Gastroesophageal sphincter (tissue), 4 donors: ENCODE data around the gene PRR12. TPM values are rescaled to one million over a fixed set of nuclear protein-coding genes. Genes with fewer than 3 reads are reported as not detected.
A peak's percentile ranks its signal among the peaks of the same experiment; 100 is the strongest.

Experiments
- ATAC-seq: fragments of 150-250 bp; one replicate; pipeline ENCODE4 v1.9.1; 2016; ENCODE audit warnings: mild to moderate bottlenecking, moderate library complexity
- H3K27ac ChIP-seq, 4 donors: fragments of 200-600 bp; sonication (generic) in 3 of 4; 1 replicate in 3 of 4; 2 replicates in 1 of 4; pipeline ENCODE4 v1.5.1; 2016 to 2019
- H3K27me3 ChIP-seq: fragments of 200-600 bp; sonication (generic); one replicate; pipeline ENCODE4 v1.5.1; 2019
- H3K36me3 ChIP-seq, 2 donors: fragments of 200-600 bp; sonication (generic); one replicate each; pipeline ENCODE4 v1.5.1; 2019; ENCODE audit warnings: control low read depth in 1 of 2
- H3K4me1 ChIP-seq, 3 donors: fragments of 200-600 bp; sonication (generic); 1 replicate in 2 of 3; 2 replicates in 1 of 3; pipeline ENCODE4 v1.5.1; 2016 to 2019; ENCODE audit warnings: control low read depth in 2 of 3
- H3K4me3 ChIP-seq, 2 donors: fragments of 200-600 bp; sonication (generic); one replicate each; pipeline ENCODE4 v1.5.1; 2019; ENCODE audit warnings: mild to moderate bottlenecking in 1 of 2, moderate library complexity in 1 of 2
- H3K9me3 ChIP-seq, 3 donors: fragments of 200-600 bp; sonication (generic); one replicate each; pipeline ENCODE4 v1.5.1; 2017 to 2019; ENCODE audit warnings: control low read depth in 2 of 3
- CTCF ChIP-seq, 4 experiments: fragments of 200-600 bp in 2 of 4; fragments of 450-650 bp in 2 of 4; sonication (generic) in 1 of 4; IDR thresholded peaks; one replicate each; pipeline ENCODE4 v1.5.1; 2017 to 2019; ENCODE audit warnings: antibody characterized with exemption in 4 of 4, mild to moderate bottlenecking in 2 of 4, moderate library complexity in 2 of 4
- EP300 ChIP-seq: sonication (generic); formaldehyde crosslinking; IDR thresholded peaks from one replicate; pipeline ENCODE4 v1.6.1; 2017; ENCODE audit warnings: antibody characterized with exemption, mild to moderate bottlenecking
- POLR2A ChIP-seq, 2 donors: fragments of 450-650 bp; IDR thresholded peaks; one replicate each; pipeline ENCODE4 v1.6.1; 2017; ENCODE audit warnings: antibody characterized with exemption in 2 of 2, mild to moderate bottlenecking in 2 of 2, moderate library complexity in 1 of 2
- POLR2AphosphoS5 ChIP-seq: sonication (generic); formaldehyde crosslinking; IDR thresholded peaks from one replicate; pipeline ENCODE4 v1.6.1; 2017; ENCODE audit warnings: antibody characterized with exemption
- WGBS, 2 donors: methylation state at CpG; one replicate each; pipeline ENCODE4 v1.1.5; 2018; ENCODE audit warnings: low coverage in 1 of 2; 5-methylcytosine and 5-hydroxymethylcytosine counted together
- total RNA-seq, 4 donors: library from RNA; depleted of rRNA; stranded (reverse); fragments of >200 nt; gene quantifications; one replicate each; pipeline ENCODE4 v1.1.0, GENCODE V29; 2016

PRR12 gene
- total RNA-seq, 4 donors from 2014 or later: 9.3 to 24.1 (median 14.8) TPM

DNA sequence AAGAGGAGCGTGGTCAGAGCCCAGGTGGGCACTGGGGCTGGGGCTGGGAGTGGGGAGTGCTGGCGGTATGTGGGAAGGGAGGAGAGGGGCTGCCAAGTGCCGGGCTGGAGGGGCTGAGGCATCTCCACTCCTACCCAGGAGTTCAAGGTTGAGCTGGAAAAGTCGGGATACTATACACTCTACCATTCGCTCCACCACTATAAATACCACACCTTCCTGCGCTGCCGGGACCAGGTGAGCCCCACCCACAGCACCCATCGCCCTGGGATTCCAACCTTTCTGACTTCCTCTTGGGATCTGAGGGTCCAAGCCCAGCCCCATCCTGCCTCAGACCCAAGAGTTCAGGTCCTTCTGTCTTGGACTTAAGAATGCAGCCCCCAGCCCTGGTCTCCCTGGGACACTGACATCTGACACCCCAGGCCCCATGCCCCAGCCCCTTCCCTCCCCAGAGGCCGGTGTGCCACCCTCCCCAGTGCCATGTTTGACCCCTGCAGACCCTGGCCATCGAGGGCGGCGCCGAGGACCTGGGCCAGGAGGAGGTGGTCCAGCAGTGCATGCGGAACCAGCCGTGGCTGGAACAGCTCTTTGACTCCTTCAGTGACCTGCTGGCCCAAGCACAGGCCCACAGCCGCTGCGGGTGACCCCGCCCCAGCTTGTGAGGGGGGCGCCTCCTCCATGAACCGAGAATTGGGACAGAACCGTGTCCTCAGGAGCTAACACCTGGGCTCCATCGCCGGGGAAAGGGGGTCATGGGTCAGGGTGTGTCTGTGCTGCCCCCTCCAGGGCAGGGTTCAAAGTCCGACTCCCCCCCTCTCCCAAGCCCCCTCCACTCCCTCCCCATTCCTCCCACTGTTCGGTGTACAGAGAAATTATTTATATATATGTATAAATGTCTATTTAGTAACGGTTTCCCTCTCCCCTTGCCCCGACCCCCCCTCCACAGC is 34.3 kb downstream of the PRR12 start:
- Histone ChIP-seq H3K36me3 (peaks cover 0 to 60% of the 10 kb centered on the region in 2 donors), H3K9me3 (no peaks in the 10 kb centered on the region), H3K27ac (no peak overlapping the region), H3K27me3 (no peaks in the 10 kb centered on the region), H3K4me3 (no peak overlapping the region), H3K4me1 (peaks cover 0 to 8% (median 0%) of the 10 kb centered on the region in 3 donors)
- ATAC-seq: no peak
- WGBS, 2 donors: 52 to 73% methylated on average over 3 to 4 of the region's 27 CpGs
- TF ChIP-seq POLR2A (IDR thresholded peaks at IDR 0.05) (no peak), CTCF (IDR thresholded peaks at IDR 0.05) (no peak), POLR2AphosphoS5 (no peak), EP300 (no peak)

- Histone ChIP-seq H3K9me3 (no peaks in the 10 kb centered on the region), H3K27me3 (no peaks in the 10 kb centered on the region), H3K27ac (no peak overlapping the region), H3K4me1 (peaks cover 0 to 18% (median 8%) of the 10 kb centered on the region in 3 donors), H3K4me3 (no peak overlapping the region), H3K36me3 (peaks cover 0 to 50% of the 10 kb centered on the region in 2 donors)
- WGBS, 2 donors: 77% methylated on average over 8 of the region's 11 CpGs; no CpG with 5 or more reads in 1 of the 2 donors
- no peak for ATAC-seq
- no peak for TF ChIP-seq CTCF (IDR thresholded peaks at IDR 0.05)
- TF ChIP-seq POLR2AphosphoS5: no peak
- TF ChIP-seq EP300: no peak
- TF ChIP-seq POLR2A (IDR thresholded peaks at IDR 0.05): no peak
Measured at GRCh38 chr19:49626226-49626625, 35.2 kb downstream of the PRR12 start.

DNA sequence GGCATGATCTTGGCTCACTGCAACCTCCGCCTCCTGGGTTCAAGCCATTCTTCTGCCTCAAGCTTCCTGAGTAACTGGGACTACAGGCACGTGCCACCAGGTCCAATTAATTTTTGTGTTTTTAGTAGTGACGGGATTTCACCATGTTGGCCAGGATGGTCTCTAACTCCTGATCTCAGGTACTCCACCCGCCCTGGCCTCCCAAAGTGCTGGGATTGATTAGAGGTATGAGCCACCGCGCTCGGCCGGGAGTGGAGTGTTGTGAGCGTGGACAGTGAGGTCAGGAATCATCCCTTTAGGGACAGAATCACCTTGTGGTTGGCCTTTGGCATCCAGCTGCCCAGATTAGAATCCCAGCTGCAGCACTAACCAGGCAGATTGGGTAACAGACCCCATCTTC is 38.7 kb downstream of the PRR12 start:
- Histone ChIP-seq H3K4me1 (peaks cover 0 to 26% (median 10%) of the 10 kb centered on the region in 3 donors), H3K27ac (peak overlapping the region in 2 of 4 donors; percentile 2 to 17), H3K36me3 (peaks cover 0 to 32% of the 10 kb centered on the region in 2 donors), H3K9me3 (no peaks in the 10 kb centered on the region), H3K27me3 (no peaks in the 10 kb centered on the region), H3K4me3 (no peak overlapping the region)
- 40 to 70% methylated on average over 1 to 3 of the region's 9 CpGs for WGBS, 2 donors
- no peak for ATAC-seq
- TF ChIP-seq CTCF (IDR thresholded peaks at IDR 0.05) (no peak), POLR2A (IDR thresholded peaks at IDR 0.05) (no peak), POLR2AphosphoS5 (no peak), EP300 (no peak)

DNA sequence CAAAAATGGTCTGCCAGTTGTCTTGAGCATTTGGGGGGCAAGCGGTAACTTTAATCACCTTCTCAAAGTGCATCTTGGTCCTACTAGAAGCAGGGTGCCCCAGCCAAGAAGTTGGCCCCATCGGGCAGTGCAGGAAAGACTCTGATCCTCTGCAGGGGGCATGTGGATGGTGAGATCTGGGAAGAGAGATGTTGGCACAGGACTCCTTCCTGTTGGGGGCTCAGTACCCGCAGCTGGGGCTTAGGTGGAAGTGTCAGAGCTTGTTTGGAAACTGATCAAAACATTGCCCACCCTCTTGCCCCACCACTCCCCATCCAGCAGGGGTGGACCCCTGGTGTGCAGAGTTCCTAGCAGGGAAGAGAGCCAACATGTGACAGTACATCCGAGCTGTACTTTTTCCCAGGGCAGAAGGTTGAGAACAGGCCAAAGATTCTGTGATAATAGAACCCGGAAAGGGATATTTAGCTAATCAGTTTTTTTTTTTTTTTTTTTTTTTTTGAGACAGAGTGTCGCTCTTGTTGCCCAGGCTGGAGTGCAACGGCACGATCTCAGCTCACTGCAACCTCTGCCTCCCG is 40.1 kb downstream of the PRR12 start:
- Histone ChIP-seq H3K27ac (peak overlapping the region in 2 of 4 donors; percentile 42 to 51), H3K27me3 (no peaks in the 10 kb centered on the region), H3K36me3 (peaks cover 0 to 32% of the 10 kb centered on the region in 2 donors), H3K4me1 (peaks cover 0 to 37% (median 10%) of the 10 kb centered on the region in 3 donors), H3K4me3 (no peak overlapping the region), H3K9me3 (no peaks in the 10 kb centered on the region)
- no peak for TF ChIP-seq EP300
- no peak for TF ChIP-seq POLR2AphosphoS5
- TF ChIP-seq CTCF (IDR thresholded peaks at IDR 0.05): no peak
- ATAC-seq: peak; percentile 34
- 19% methylated on average over 4 of the region's 9 CpGs; no CpG with 5 or more reads in 1 of the 2 donors for WGBS, 2 donors
